GM19397 (cell line): ENCODE measurements around the gene ZNF71.
A peak's percentile ranks its signal among the peaks of the same experiment; 100 is the strongest.

Experiments used
- ATAC-seq: cut with Tn5 transposase; IDR thresholded peaks from one replicate; pipeline ENCODE4 v1.9.1; 2021; ENCODE audit warnings: mild to moderate bottlenecking, moderate library complexity; ENCODE audit not compliant: unreplicated experiment

ZNF71 gene

GRCh38 chr19:56594783-56595547 is at the start of gene ZNF71:
TSS of gene ZNF71 (plus strand) at chr19:56595302. CDS start at chr19:56601559, 6,257 bp downstream.
- ATAC-seq: peak; percentile 97

GRCh38 chr19:56547535-56547934 is 47.6 kb upstream of the ZNF71 start:
- ATAC-seq: no peak

- ATAC-seq: no peak
These were observed 40.7 kb upstream of the ZNF71 start for GRCh38 chr19:56554272-56554869.

- no peak for ATAC-seq
These were observed 32.3 kb upstream of the ZNF71 start for GRCh38 chr19:56562766-56563165.

- peak; percentile 35 for ATAC-seq
These were observed 28.2 kb upstream of the ZNF71 start for GRCh38 chr19:56566904-56567273.

GRCh38 chr19:56567274-56568120 is 27.6 kb upstream of the ZNF71 start, which contains the start of gene ZNF470:
TSS of gene ZNF470 (plus strand) at chr19:56567468. CDS start at chr19:56570312, 2,844 bp downstream.
- ATAC-seq: peak; percentile 98

GRCh38 chr19:56572589-56572988 is 22.5 kb upstream of the ZNF71 start:
- no peak for ATAC-seq

GRCh38 chr19:56573914-56574313 is 21.2 kb upstream of the ZNF71 start:
- no peak for ATAC-seq

- ATAC-seq: no peak
These were observed 17.1 kb upstream of the ZNF71 start for GRCh38 chr19:56577719-56578602.

- ATAC-seq: no peak
These were observed 688 bp upstream of the ZNF71 start for GRCh38 chr19:56594446-56594782.

- ATAC-seq: no peak
These were observed 422 bp downstream of the ZNF71 start for GRCh38 chr19:56595548-56595899.

GRCh38 chr19:56596676-56597075 is 1.6 kb downstream of the ZNF71 start:
- ATAC-seq: no peak

GRCh38 chr19:56597696-56598095 is 2.6 kb downstream of the ZNF71 start:
- no peak for ATAC-seq

- no peak for ATAC-seq
These were observed 6.3 kb downstream of the ZNF71 start for GRCh38 chr19:56601375-56601774.

- ATAC-seq: no peak
These were observed 8.7 kb downstream of the ZNF71 start for GRCh38 chr19:56603829-56604228.

- ATAC-seq: no peak
These were observed 13.3 kb downstream of the ZNF71 start for GRCh38 chr19:56608274-56608964.

GRCh38 chr19:56611288-56611687 is 16.2 kb downstream of the ZNF71 start:
- no peak for ATAC-seq

GRCh38 chr19:56612737-56613136 is 17.6 kb downstream of the ZNF71 start:
- ATAC-seq: no peak

GRCh38 chr19:56613639-56614038 is 18.5 kb downstream of the ZNF71 start:
- ATAC-seq: no peak

- ATAC-seq: no peak
These were observed 22.4 kb downstream of the ZNF71 start for GRCh38 chr19:56617531-56617930.
